ENCODE data around the gene GPATCH8.
"Not testable (repeated sequence)": the region's sequence is repeated elsewhere in the genome, so short reads cannot be mapped to it uniquely, and the experiment has no call there.

The GPATCH8 gene

DNA sequence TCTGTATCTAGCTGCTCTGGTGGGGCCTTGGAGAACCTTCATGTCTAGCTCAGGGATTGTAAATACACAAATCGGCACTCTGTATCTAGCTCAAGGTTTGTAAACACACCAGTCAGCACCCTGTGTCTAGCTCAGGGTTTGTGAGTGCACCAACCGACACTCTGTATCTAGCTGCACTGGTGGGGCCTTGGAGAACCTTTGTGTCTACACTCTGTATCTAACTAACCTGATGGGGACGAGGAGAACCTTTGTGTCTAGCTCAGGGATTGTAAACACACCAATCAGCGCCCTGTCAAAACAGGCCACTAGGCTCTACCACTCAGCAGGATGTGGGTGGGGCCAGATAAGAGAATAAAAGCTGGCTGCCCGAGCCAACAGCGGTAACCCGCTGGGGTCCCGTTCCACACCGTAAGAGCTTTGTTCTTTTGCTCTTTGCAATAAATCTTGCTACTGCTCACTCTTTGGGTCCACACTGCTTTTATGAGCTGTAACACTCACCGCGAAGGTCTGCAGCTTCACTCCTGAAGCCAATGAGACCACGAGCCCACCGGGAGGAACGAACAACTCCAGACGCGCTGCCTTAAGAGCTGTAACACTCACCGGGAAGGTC, 133.7 kb downstream of the GPATCH8 start:
- DNase-seq: not testable (repeated sequence)

DNA sequence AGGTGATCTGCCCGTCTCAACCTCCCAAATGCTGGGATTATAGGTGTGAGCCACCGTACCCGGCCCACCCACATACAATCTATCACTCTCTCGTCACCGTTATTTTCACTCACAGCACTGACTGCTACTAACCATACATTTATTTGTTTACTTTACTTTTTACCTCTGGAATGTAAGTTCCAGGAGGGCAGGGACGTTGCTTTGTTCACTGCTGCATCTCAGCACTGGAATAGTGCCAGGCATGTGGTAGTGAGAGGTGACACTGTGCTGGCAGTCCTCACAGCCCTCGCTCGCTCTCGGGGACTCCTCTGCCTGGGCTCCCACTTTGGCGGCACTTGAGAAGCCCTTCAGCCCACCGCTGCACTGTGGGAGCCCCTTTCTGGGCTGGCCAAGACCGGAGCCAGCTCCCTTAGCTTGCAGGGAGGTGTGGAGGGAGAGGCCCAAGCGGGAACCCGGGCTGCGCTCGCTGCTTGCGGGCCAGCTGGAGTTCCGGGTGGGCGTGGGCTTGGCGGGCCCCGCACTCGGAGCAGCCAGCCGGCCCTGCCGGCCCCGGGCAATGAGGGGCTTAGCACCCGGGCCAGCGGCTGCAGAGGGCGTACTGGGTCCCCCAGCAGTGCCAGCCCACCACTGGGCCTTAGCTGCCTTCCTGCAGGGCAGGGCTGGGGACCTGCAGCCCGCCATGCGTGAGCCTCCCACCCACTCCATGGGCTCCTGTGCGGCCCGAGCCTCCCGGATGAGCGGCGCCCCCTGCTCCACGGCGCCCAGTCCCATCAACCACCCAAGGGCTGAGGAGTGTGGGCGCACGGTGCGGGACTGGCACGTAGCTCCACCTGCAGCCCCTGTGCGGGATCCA, 134.6 kb downstream of the GPATCH8 start:
- not testable (repeated sequence) for DNase-seq

DNA sequence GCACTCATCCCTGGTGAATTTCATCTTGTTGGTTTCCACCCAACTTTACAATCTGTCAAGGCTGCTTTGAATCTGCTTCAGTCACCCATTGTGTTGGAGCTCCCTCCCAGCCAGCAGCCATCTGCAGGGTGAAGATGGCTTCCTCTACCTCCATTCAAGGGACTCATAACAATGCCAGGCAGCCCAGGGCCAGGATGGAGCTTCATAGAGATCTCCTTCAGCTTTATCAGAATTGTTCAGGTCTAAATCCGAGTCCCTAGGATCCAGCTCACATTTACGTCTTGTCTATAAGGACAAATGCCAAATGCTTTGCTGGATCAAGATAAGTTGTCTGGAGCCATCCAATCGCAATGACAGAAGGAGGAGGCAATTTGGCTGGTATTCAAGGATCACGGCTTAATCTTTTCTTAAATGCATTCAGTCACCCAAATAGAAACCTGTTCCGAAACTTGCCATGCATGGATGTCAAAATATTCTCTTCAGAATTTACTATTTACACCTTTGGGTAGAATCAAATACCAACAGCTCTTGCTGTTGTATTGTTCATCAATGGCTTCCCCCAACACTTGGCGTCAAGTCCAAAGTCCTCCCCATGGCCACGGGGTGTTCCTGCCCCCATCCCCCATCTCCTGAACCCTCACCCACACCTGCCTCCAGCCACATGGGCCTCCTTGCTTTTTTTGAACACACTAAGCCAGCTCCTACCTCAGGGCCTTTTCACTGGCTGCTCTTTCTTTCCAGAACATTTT, 135.8 kb downstream of the GPATCH8 start:
- no peak for DNase-seq

DNA sequence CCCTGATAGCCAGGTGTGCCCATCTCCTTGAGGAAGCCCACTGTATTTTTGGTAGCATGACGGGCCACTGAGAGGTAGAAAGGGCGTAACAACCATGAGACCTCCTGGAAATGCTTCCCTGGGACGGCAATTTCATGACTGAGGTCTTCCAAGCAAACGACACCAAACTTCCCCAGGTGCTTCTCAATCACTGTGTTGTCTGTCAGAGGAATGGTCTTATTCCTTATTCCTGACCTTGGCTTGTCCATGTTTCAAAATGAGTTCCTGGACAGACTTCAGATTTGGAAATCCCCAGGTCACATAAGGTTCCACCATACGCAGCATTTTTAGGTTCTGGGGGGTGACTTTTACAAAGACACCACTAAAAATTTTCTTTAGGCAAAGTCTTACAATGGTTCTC, 138.2 kb downstream of the GPATCH8 start:
- not testable (repeated sequence) for DNase-seq

DNA sequence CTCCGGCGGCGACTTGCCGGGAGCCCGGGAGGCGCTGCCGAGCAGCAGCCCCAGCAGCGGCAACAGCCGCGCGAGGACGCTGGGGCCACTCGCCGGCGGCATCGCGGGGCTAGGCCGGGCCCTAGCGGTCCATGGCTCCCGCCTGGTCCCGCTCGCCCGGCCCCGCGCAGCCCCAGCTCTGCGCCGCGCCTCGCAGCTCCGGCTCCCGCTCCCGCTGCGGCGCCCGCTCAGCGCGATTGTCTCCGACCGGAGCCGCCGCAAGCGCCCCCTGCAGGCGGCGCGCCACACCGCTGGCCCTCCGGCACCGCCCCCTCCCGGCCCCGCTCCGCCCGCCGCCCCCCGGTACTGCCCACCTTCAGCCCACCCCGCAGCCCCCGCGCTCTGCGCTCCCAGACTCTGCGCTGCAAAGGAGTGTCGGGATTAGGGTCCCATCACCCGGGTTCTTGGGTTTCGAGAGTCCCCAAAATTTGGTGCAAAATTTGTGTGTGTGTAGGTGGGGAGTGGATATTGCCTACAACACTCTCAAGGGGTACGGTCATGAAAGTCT, 139.5 kb downstream of the GPATCH8 start, which contains the start of gene FAM171A2:
Gene FAM171A2 (minus strand): TSS at position 241 of the 547 bp plus-strand sequence. CDS start 139 bp downstream, at position 102.
- DNase-seq: peak; percentile 81

DNA sequence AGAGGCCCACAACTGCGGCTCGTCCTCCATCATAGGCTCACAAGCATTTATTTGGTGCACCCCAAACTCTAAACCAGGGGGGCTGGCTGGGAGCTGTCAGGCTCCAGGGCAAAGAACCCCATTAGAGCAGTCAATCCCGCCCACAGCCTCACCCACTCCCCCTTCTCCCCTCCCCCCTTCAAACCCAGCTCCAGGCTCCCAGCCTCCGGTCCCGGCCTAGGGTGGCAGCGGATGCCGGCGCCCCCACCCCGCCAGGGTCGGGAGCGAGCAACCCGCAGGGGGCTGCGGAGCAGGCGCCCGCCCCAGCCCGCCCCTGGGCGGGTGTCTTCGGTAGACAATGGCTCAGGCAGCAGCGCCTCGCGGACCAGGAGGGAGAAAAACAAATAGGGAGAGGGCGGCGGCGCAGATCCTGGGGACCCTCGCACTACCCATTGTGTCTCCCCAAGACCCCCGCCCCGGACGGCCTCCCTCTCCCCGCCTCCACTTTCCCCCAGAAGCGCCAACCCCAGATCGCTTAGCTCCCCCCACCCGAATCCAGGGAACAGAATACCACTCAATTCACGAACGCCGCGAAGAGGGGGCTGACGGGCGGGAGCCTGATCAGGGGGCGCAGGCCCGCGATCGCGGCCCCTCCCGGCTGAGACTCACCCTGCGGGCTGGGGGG, 140.1 kb downstream of the GPATCH8 start:
- DNase-seq: no peak

DNA sequence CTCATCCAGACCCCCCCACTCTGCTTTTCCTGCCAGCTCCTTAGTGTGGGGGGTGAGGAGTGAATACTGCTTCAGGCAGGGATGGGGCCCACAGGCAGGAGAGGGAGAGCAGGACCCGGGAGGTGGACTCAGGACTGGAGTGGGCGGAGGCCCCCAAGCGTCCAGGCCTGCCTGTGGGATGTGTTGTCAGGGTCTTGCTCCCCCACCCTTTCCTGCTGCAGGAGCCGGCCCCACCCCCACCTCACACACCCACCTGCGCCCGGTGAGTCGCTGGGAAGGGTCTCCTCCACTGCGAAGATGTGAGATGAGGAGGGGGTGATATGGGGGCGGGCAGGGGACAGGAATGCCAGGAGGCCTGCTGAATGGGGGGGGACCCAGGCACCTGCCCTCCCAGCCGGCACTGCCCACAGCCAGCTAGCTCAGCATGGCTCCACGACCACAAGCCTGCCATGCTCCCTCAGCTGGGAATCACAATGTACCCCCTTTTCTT, 140.7 kb downstream of the GPATCH8 start:
- DNase-seq: no peak

DNA sequence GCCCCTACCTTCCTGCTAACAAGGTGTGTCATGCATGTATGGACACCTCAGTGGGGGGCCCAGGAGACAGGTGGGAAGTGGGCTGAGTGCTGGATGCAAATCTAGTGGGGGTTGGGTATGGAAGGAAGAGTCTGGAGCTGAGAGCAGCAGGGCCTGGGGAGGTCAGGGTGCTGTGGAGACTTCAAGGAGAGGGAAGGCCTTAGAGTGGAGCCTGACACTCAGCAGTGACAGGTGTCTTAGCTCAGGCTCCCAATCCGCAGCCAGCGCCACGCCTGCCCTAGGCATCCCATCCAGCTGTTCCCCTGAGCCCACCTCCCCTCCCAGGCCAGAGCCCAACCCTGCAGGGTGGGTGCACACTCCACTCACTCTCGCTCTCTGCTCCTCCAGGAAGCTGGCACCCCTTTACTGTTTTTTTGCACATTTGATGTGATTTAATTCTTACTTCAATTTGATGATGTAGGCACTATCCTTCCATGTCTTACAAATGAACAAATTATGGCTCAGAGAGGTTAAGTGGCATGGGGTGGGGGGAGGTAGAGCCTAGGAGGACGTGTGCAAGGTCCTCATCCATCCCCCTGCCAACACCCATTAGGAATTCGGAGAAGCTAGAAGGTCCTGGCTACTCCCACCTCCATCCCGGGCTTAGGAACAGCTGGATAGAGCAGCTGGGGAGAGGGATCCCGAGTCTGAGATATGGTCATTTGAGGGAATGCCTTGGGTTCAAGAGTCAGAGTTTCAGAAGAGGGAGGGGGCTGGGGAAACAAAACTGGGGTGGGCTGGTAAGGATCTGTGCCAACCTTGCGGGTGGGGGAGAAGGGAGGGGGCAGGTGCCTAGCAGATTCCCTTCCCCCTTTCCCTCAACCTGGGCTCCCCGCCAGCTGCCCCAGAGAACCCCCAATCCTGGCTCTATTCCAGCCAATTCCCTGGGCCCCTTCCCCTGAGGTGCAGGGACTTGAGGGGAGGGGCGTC, 141.6 kb downstream of the GPATCH8 start:
- DNase-seq: no peak

DNA sequence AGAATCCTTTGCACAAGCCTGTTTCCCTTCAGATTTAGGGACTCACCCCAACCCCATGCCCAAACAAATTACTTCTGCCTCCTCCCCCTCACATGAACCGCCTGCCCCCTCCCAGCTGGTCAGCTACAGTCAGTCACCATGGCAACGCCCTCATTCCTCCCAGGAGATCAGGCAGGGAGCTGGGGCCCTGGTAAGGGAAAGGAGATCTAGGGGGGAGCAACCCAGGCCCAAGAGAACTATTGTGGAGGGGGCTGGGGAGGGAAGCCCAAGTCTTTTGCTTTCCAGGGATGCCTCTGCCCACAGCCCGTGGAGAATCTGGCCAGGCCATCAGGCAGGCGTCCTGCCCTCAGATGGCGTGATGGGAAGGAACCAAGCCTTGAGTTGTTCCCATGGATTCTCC, 142.4 kb downstream of the GPATCH8 start:
- no peak for DNase-seq

DNA sequence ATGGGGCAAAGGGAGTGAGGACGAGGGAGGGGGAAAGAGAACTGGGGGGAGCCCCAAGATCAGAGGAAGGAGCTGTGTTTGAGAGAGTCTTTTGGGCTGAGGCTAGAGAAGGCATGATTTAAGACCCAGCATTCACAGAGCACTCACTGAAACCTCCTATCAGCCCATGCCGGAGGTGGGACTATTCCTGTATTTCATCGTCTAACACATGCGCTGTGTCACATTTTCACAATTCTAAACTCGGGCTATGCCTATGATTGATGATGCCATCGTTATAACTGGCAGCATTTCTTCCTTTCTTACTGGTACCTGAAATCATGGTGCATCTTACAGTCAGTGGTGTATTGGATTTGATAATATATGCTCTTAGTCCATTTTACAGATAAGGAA, 143.1 kb downstream of the GPATCH8 start:
- no peak for DNase-seq

DNA sequence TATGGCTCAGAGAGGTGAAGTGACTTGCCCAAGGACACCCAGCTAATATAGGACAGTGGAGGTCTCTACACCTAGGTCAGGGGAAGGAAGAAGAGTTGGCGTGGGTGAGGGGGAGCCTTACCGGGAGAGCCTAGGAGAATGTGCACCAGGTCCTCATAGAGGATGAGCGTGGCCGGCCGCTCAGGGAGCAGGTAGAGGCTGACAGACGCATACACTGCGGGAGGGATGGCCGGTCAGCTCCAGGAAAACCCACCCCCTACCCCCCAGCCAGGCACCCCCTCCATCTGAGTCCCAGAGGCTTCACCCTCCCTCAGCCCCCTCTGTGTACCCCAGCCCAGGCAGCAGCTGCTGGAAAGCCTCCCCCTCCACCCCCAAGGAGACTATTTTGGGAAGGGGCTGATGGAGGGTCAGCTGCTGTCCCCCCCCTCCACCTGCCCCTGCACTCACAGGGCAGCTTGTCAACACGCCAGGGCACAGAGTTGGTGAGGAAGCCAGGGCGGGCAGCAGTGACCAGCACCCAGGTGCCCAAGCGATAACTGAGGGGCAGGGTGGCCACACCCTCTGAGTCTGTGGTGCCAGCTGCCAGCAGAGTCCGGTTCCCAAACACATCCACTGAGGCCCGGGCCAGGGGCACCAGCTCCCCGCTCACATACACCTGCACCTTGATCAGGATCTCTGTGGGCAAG, 143.6 kb downstream of the GPATCH8 start:
- DNase-seq: peak; percentile 11

DNA sequence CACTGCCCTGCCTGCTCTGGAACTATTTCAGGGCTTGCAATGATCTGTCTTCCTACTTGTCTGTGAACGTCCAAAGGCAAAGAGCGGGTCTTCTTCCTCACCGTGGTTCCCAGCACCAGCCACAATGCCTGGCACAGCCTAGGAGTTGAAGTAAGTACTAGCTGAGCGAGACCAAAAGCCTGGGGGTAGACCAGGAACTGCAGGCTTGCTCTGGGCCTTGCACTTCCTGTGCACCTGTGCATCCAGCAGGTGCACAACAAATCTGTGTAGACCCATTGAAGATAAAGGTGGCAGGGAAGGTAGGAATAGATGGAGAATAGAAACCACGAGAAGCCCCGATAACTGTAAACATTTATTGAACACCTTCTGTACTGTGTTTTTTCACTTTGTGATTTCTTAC, 144.2 kb downstream of the GPATCH8 start:
- no peak for DNase-seq

DNA sequence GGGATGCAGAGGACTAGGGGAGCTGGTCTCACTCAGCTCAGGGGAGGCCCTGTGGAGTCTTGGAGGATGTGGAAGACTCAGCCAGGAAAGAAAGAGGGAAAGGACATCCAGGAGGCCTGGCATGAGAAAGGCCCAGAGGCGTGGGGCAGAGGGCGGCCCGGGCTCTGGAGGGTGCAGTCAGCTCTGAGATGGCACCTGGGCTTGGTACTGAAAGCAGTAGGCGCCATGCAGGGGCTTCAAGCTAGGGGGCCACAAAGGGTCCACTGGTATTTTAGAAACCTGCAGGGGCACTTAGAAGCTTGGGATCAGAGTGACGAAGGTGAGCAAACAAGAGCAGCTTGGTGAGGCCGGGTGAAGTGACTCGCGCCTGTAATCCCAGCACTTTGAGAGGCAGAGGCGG, 145.1 kb downstream of the GPATCH8 start:
- no peak for DNase-seq

DNA sequence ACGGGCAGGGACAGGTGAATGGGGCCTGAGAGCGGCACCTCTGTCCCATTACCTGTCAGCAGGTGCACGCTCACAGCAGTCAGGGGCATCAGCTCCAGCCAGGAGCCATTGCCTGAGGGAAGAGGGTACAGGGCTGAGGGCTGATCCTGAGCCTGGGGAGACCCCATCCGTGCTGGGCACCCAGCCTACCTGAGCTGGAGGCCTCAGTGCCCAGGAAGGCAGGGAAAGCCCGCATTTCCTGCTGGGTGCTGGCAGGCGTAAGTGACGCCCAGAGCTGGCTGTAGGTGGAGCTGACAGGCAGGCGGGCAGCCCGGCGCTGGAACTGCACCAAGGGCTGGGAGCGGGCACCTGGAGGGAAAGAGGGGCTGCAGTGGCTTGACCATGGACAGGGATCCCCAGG, 147.0 kb downstream of the GPATCH8 start:
- peak; percentile 43 for DNase-seq

DNA sequence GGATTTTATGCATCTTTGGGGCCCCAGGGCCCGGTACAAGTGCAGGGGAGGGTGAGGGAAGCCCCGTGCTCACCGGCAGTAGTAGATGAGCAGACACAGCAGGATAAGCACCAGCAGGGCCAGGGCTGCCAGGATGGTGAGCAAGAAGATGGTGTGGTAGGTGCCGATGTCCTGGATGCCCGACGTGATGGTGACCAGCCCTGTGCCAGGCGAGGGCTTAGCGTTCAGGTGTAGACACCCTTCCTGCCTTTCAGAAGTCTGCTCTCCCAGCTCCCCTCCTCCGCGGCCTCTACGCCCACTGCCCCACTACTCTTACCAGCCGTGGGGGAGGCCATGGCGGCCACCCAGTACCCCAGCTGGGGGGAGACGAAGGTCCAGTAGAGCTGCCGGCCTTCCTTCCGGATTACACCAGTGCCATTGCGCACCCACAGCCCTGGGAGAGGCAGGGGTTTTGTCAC, 147.5 kb downstream of the GPATCH8 start:
- no peak for DNase-seq

DNA sequence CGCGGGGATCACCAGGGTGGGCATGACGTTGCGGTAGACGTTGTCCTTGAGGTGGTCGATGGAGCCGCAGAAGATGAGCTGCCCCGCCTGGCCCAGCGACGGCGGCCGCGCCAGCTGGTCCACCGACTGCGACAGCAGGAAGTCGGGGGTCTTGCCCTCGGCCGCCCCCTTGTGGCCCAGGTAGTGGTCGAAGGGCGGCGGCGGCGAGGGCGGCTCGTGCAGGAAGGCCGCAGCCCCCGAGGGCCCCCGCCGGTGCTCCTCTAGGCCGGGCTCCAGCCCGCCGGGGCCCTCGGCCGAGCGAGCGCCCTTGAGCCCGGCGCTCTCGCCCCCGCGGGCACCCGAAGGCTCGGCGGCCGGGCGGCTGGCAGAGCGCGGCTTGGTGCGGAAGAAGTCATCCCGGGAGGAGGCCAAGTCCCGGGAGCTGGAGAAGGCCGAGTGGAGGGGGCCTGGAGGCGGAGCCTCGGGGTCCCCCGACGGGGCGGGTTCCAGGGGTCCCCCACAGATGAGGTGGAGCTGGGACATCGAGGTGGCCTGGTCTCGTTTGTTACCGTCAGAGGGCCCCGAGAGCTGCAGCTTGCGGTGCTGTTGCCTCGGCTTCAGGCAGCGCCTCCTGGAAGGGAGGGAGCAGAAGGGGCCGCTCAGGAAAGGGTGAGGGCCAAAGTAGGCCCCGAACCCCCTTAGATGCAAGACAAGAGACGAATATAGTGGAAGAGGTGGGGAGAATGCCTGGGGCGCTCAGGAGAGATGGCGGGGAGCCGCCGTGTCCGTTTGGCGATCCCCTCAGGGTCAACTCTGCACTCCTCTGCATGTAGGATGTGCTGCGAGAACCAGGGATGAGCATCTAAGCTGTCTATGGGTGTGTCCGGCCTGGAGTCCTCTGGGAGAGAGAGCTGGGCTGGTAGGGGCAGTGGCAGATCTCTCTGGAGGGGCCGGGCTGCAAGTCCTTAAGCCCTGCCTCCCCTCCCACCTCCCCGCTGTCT, 148.3 kb downstream of the GPATCH8 start:
- no peak for DNase-seq

DNA sequence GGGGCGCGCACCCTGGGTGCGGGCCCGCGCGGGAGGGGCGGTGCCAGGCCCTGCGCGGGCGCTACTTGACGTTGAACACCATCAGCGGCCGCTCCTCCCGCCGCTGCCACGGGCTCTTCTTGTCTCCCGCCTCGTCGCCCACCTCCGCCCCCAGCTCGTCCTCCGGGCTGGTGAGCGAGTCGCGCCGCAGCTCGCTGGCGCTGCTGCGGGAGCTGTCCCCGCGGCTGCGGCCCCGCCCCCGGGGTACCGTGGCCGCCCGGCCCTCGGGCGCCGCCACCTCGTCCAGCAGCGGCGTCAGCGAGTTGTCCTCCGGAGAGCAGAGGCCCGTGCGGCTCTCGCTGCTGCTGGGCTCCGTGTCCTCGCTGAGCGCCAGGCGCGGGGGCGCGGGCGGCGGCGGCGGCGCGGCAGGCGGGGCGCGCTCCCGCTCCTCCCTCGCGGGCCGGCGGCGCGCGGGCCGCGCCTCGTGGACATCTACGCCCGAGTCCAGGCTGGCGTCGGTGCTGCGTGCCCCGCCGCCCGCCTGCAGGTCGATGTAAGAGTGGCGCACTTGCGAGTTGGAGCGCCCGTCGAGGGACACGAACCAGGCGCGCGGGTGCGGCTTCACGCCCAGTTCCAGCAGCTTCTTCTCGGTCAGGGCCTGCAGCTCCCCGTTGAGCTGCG, 149.4 kb downstream of the GPATCH8 start:
- no peak for DNase-seq

DNA sequence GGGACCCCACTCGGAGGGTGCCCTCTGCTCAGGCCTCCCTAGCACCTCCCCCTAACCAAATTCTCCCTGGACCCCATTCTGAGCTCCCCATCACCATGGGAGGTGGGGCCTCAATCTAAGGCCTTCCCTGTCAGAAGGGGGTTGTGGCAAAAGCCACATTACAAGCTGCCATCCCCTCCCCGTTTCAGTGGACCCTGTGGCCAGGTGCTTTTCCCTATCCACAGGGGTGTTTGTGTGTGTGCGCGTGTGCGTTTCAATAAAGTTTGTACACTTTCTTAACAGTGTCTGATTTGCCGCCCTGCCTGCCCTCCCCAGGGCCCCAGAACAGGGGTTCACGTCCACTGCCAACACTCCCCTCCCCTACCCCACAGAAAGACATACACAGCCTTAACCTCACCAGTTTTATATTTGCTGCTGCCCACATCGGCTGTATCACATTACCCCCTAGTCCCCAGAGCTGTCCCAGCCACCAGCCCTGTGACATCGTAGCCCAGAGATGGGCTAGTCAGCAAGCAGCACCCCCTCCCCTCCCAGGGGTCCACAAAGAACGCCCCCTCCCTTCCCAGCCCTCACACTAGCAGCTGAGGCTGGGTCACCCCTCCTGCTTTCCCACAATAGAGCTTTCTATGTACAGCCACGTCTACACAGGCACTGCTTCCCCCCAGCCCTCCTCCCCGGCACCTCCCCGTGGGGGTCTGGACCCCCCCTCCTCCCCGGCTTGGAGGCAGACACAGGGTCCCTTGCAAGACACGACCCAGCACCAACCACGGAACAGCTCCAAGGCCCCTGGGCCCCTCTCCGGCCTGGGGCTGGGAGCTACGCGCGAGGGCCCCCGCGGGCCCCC, 150.2 kb downstream of the GPATCH8 start:
- DNase-seq: no peak
